ENCODE results near the gene ANKRD63. TPM values are rescaled to one million over a fixed set of nuclear protein-coding genes. Genes with fewer than 3 reads are reported as not detected.
A peak's percentile ranks its signal among the peaks of the same experiment; 100 is the strongest.

Gene ANKRD63
- total and polyA plus RNA-seq, 7 experiments from 2014 or later = 0.27 TPM; not detected in 5

DNA sequence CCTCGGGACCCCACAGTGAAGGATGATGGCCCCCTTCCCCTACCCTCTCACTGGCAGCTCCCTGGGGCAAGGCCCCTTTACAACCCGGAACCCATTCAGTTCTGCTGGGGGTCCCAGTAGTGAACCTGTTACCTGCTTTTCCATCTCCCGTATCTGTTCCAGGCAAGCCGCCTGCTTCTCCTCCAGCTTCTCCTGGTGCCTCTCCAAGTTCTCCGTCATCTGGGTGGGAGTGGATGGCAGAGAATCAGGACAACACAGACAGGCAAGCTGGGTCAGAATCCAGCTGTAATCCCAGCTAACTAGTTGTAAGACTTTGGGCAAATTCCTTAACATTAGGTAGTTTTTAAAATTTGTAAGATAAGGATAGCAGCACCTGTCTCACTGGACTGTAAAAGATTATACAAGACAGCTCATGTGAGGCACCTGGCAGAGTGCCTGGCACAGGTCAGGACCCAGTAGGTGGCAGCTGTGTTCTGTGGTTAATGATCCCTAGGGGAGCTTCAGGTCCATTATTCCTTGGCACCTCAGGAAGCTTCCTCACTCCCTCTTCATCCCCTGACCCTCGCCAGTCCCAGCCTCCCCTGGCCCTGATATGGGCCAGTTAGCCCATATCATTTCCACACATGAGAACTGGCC lies 6.4 kb upstream of the ANKRD63 start:
- Histone ChIP-seq H3K36me3 (ENCODE audit: control insufficient read depth in 2 of 3, insufficient read depth in 3 of 3, low read length in 3 of 3) (peaks cover 4 to 73% (median 15%) of the 10 kb centered on the region in 3 experiments), H3K27ac (ENCODE audit: low read depth, low read length) (no peak overlapping the region), H3K27me3 (ENCODE audit: control insufficient read depth in 2 of 2, insufficient read depth in 2 of 2, low read length in 2 of 2) (no peaks in the 10 kb centered on the region), H3K4me1 (ENCODE audit: control insufficient read depth in 2 of 2, insufficient read depth in 2 of 2, low read length in 2 of 2) (no peaks in the 10 kb centered on the region), H3K4me3 (ENCODE audit: low read length) (no peak overlapping the region), H3K9me3 (ENCODE audit: control insufficient read depth in 2 of 3, low read length in 3 of 3) (no peaks in the 10 kb centered on the region)
- Mint-ChIP-seq H3K27me3 (peaks cover 0 to 2% (median 0%) of the 10 kb centered on the region in 5 donors), H3K27ac (peak overlapping the region in 2 of 9 donors; percentile 62 to 64), H3K4me1 (peaks cover 0 to 4% (median 0%) of the 10 kb centered on the region in 7 donors), H3K9me3 (peaks cover 0 to 3% (median 0%) of the 10 kb centered on the region in 11 donors), H3K36me3 (peaks cover 0 to 11% (median 0%) of the 10 kb centered on the region in 5 donors), H3K4me3 (no peak overlapping the region)
- intact Hi-C loops (cut with micrococcal nuclease) = no loop called here
- DNase-seq = no peak
- POLR2A ChIA-PET = interaction anchor here (0.6 to 6.6 kb wide), 2 partner anchors 18 to 300 kb away, joined by 9 to 30 read pairs; partner anchors contain the start of gene PLCB2
- CTCF ChIA-PET = interaction anchor here (0.6 to 2.6 kb wide), 7 partner anchors 9 to 62 kb away, joined by 3 to 8 read pairs (median 4); partner anchors contain the start of gene PLCB2
- ATAC-seq = no peak

- Mint-ChIP-seq H3K4me1 (peaks cover 0 to 4% (median 0%) of the 10 kb centered on the region in 7 donors), H3K27ac (no peak overlapping the region), H3K36me3 (peaks cover 0 to 7% (median 0%) of the 10 kb centered on the region in 5 donors), H3K9me3 (peaks cover 0 to 3% (median 0%) of the 10 kb centered on the region in 11 donors), H3K27me3 (peaks cover 0 to 13% (median 0%) of the 10 kb centered on the region in 5 donors), H3K4me3 (no peak overlapping the region)
- Histone ChIP-seq H3K4me1 (ENCODE audit: control insufficient read depth in 2 of 2, insufficient read depth in 2 of 2, low read length in 2 of 2) (no peaks in the 10 kb centered on the region), H3K27ac (ENCODE audit: low read depth, low read length) (no peak overlapping the region), H3K36me3 (ENCODE audit: control insufficient read depth in 2 of 3, insufficient read depth in 3 of 3, low read length in 3 of 3) (peaks cover 0 to 60% (median 4%) of the 10 kb centered on the region in 3 experiments), H3K9me3 (ENCODE audit: control insufficient read depth in 2 of 3, low read length in 3 of 3) (no peaks in the 10 kb centered on the region), H3K27me3 (ENCODE audit: control insufficient read depth in 2 of 2, insufficient read depth in 2 of 2, low read length in 2 of 2) (no peaks in the 10 kb centered on the region), H3K4me3 (ENCODE audit: low read length) (no peak overlapping the region)
- POLR2A ChIA-PET = interaction anchor here (6.6 kb wide), 1 partner anchor 19 kb away, joined by 30 read pairs; the partner anchor contains the start of gene PLCB2
- intact Hi-C loops (cut with micrococcal nuclease) = no loop called here
- ATAC-seq = no peak
- CTCF ChIA-PET = interaction anchor here (1.0 to 1.3 kb wide), 4 partner anchors 17 to 51 kb away, joined by 3 to 4 read pairs (median 3); no protein-coding TSS in a partner anchor
- DNase-seq = no peak
Measured at GRCh38 chr15:40287968-40288367, 5.1 kb upstream of the ANKRD63 start.

DNA sequence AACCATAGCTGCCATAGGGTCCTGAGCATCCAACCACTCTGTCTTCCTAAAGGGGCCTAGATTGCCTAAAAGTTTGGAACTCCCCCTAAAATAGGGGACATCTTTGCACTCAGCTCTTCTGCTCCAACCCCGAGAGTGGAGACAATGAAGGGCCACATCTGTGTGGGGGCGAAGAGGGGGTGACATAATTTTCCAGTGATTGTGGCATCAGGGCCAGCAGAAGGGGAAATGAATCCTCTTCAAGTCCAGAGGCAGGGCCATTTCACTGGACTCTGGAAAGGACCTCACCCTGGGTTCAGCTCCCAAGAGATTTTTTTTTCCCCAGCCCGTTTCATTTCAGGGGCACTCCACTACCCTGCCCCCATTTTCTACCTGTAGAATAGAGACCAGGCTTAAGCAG lies 4.6 kb upstream of the ANKRD63 start:
- DNase-seq (no peak), ATAC-seq (no peak)
- peaks cover 0 to 55% (median 4%) of the 10 kb centered on the region in 3 experiments for H3K36me3 ChIP-seq (ENCODE audit: control insufficient read depth in 2 of 3, insufficient read depth in 3 of 3, low read length in 3 of 3)
- peak overlapping the region in 1 of 9 donors; percentile 25 for H3K27ac Mint-ChIP-seq
- intact Hi-C loops (cut with micrococcal nuclease) = no loop called here
- no peak overlapping the region for H3K4me3 Mint-ChIP-seq
- peaks cover 0 to 5% (median 0%) of the 10 kb centered on the region in 5 donors for H3K36me3 Mint-ChIP-seq
- H3K27me3 Mint-ChIP-seq = peaks cover 0 to 14% (median 0%) of the 10 kb centered on the region in 5 donors
- H3K9me3 ChIP-seq (ENCODE audit: control insufficient read depth in 2 of 3, low read length in 3 of 3) = no peaks in the 10 kb centered on the region
- H3K27me3 ChIP-seq (ENCODE audit: control insufficient read depth in 2 of 2, insufficient read depth in 2 of 2, low read length in 2 of 2) = no peaks in the 10 kb centered on the region
- no peak overlapping the region for H3K4me3 ChIP-seq (ENCODE audit: low read length)
- H3K27ac ChIP-seq (ENCODE audit: low read depth, low read length) = no peak overlapping the region
- no peaks in the 10 kb centered on the region for H3K4me1 ChIP-seq (ENCODE audit: control insufficient read depth in 2 of 2, insufficient read depth in 2 of 2, low read length in 2 of 2)
- H3K9me3 Mint-ChIP-seq = peaks cover 0 to 3% (median 0%) of the 10 kb centered on the region in 11 donors
- CTCF ChIA-PET = interaction anchor here (1.0 to 1.3 kb wide), 4 partner anchors 18 to 51 kb away, joined by 3 to 4 read pairs (median 3); no protein-coding TSS in a partner anchor
- peaks cover 0 to 4% (median 0%) of the 10 kb centered on the region in 7 donors for H3K4me1 Mint-ChIP-seq
- POLR2A ChIA-PET = interaction anchor here (6.6 kb wide), 1 partner anchor 20 kb away, joined by 30 read pairs; the partner anchor contains the start of gene PLCB2

GRCh38 chr15:40286794-40287193 lies 3.9 kb upstream of the ANKRD63 start:
- H3K4me1 Mint-ChIP-seq = peaks cover 0 to 4% (median 0%) of the 10 kb centered on the region in 7 donors
- ATAC-seq (no peak), DNase-seq (no peak)
- intact Hi-C loops (cut with micrococcal nuclease) = no loop called here
- no peaks in the 10 kb centered on the region for H3K4me1 ChIP-seq (ENCODE audit: control insufficient read depth in 2 of 2, insufficient read depth in 2 of 2, low read length in 2 of 2)
- H3K9me3 ChIP-seq (ENCODE audit: control insufficient read depth in 2 of 3, low read length in 3 of 3) = no peaks in the 10 kb centered on the region
- ChIA-PET POLR2A (interaction anchor here (6.6 kb wide), 1 partner anchor 20 kb away, joined by 30 read pairs; the partner anchor contains the start of gene PLCB2), CTCF (interaction anchor here (1.2 kb wide), 1 partner anchor 18 kb away, joined by 4 read pairs; no protein-coding TSS in a partner anchor)
- no peak overlapping the region for H3K27ac ChIP-seq (ENCODE audit: low read depth, low read length)
- no peak overlapping the region for H3K27ac Mint-ChIP-seq
- H3K9me3 Mint-ChIP-seq = peaks cover 0 to 3% (median 0%) of the 10 kb centered on the region in 11 donors
- peaks cover 0 to 14% (median 0%) of the 10 kb centered on the region in 5 donors for H3K27me3 Mint-ChIP-seq
- H3K4me3 ChIP-seq (ENCODE audit: low read length) = no peak overlapping the region
- peaks cover 0 to 5% (median 0%) of the 10 kb centered on the region in 5 donors for H3K36me3 Mint-ChIP-seq
- peaks cover 0 to 48% (median 0%) of the 10 kb centered on the region in 3 experiments for H3K36me3 ChIP-seq (ENCODE audit: control insufficient read depth in 2 of 3, insufficient read depth in 3 of 3, low read length in 3 of 3)
- H3K4me3 Mint-ChIP-seq = no peak overlapping the region
- H3K27me3 ChIP-seq (ENCODE audit: control insufficient read depth in 2 of 2, insufficient read depth in 2 of 2, low read length in 2 of 2) = no peaks in the 10 kb centered on the region

GRCh38 chr15:40286061-40286532 lies 3.2 kb upstream of the ANKRD63 start:
- DNase-seq = no peak
- no peak for ATAC-seq
- Histone ChIP-seq H3K4me3 (ENCODE audit: low read length) (no peak overlapping the region), H3K27ac (ENCODE audit: low read depth, low read length) (no peak overlapping the region), H3K4me1 (ENCODE audit: control insufficient read depth in 2 of 2, insufficient read depth in 2 of 2, low read length in 2 of 2) (no peaks in the 10 kb centered on the region), H3K27me3 (ENCODE audit: control insufficient read depth in 2 of 2, insufficient read depth in 2 of 2, low read length in 2 of 2) (peaks cover 0 to 5% of the 10 kb centered on the region in 2 donors), H3K9me3 (ENCODE audit: control insufficient read depth in 2 of 3, low read length in 3 of 3) (no peaks in the 10 kb centered on the region), H3K36me3 (ENCODE audit: control insufficient read depth in 2 of 3, insufficient read depth in 3 of 3, low read length in 3 of 3) (peaks cover 0 to 42% (median 0%) of the 10 kb centered on the region in 3 experiments)
- peaks cover 0 to 5% (median 0%) of the 10 kb centered on the region in 5 donors for H3K36me3 Mint-ChIP-seq
- ChIA-PET CTCF (interaction anchor here (0.7 to 2.0 kb wide), 2 partner anchors 52 to 56 kb away, joined by 3 to 9 read pairs; no protein-coding TSS in a partner anchor), POLR2A (interaction anchor here (3.5 kb wide), 1 partner anchor 22 kb away, joined by 23 read pairs; the partner anchor contains the start of gene PLCB2)
- H3K9me3 Mint-ChIP-seq = peaks cover 0 to 3% (median 0%) of the 10 kb centered on the region in 11 donors
- H3K27ac Mint-ChIP-seq = no peak overlapping the region
- peaks cover 0 to 16% (median 1%) of the 10 kb centered on the region in 5 donors for H3K27me3 Mint-ChIP-seq
- intact Hi-C loops (cut with micrococcal nuclease) = no loop called here
- no peak overlapping the region for H3K4me3 Mint-ChIP-seq
- peaks cover 0 to 4% (median 0%) of the 10 kb centered on the region in 7 donors for H3K4me1 Mint-ChIP-seq

- H3K4me1 Mint-ChIP-seq = peaks cover 0 to 5% (median 0%) of the 10 kb centered on the region in 7 donors
- H3K9me3 Mint-ChIP-seq = peaks cover 0 to 3% (median 0%) of the 10 kb centered on the region in 11 donors
- intact Hi-C loops (cut with micrococcal nuclease) = no loop called here
- no peak overlapping the region for H3K4me3 Mint-ChIP-seq
- H3K36me3 Mint-ChIP-seq = peaks cover 0 to 5% (median 0%) of the 10 kb centered on the region in 5 donors
- H3K27me3 Mint-ChIP-seq = peaks cover 0 to 21% (median 4%) of the 10 kb centered on the region in 5 donors
- no peak overlapping the region for H3K4me3 ChIP-seq (ENCODE audit: low read length)
- peak overlapping the region in 2 of 9 donors; percentile 17 to 38 for H3K27ac Mint-ChIP-seq
- ATAC-seq (no peak), DNase-seq (no peak)
- no peaks in the 10 kb centered on the region for H3K9me3 ChIP-seq (ENCODE audit: control insufficient read depth in 2 of 3, low read length in 3 of 3)
- H3K27me3 ChIP-seq (ENCODE audit: control insufficient read depth in 2 of 2, insufficient read depth in 2 of 2, low read length in 2 of 2) = peaks cover 0 to 11% of the 10 kb centered on the region in 2 donors
- H3K27ac ChIP-seq (ENCODE audit: low read depth, low read length) = no peak overlapping the region
- CTCF ChIA-PET = interaction anchor here (0.6 to 2.0 kb wide), 5 partner anchors 21 to 135 kb away, joined by 3 to 9 read pairs (median 4); no protein-coding TSS in a partner anchor
- H3K36me3 ChIP-seq (ENCODE audit: control insufficient read depth in 2 of 3, insufficient read depth in 3 of 3, low read length in 3 of 3) = peaks cover 0 to 41% (median 0%) of the 10 kb centered on the region in 3 experiments
- H3K4me1 ChIP-seq (ENCODE audit: control insufficient read depth in 2 of 2, insufficient read depth in 2 of 2, low read length in 2 of 2) = no peaks in the 10 kb centered on the region
- POLR2A ChIA-PET = interaction anchor here (0.8 to 3.5 kb wide), 2 partner anchors 22 to 37 kb away, joined by 3 to 23 read pairs; partner anchors contain the start of gene PLCB2
Measured at GRCh38 chr15:40285554-40286011, 2.7 kb upstream of the ANKRD63 start.
